C4-2B (cell line): ENCODE results near the gene SLC43A2.

ENCODE experiments used
- H3K27ac ChIP-seq: fragments of 450-650 bp; 2 replicates; pipeline ENCODE4 v1.5.1; 2017
- ZFX ChIP-seq: fragments of 450-650 bp; IDR thresholded peaks from 2 replicates; pipeline ENCODE4 v1.6.1; 2017
- TF ChIP-seq, protein P1 (sequence below): fragments of 450-650 bp; conservative IDR thresholded peaks from 2 replicates; pipeline ENCODE4 v1.5.1; 2017; ENCODE audit warnings: mild to moderate bottlenecking

SLC43A2 gene

GRCh38 chr17:1625581-1625980, 3.1 kb downstream of the SLC43A2 start:
- no peak overlapping the region for H3K27ac ChIP-seq
- TF ChIP-seq, protein P1, sequence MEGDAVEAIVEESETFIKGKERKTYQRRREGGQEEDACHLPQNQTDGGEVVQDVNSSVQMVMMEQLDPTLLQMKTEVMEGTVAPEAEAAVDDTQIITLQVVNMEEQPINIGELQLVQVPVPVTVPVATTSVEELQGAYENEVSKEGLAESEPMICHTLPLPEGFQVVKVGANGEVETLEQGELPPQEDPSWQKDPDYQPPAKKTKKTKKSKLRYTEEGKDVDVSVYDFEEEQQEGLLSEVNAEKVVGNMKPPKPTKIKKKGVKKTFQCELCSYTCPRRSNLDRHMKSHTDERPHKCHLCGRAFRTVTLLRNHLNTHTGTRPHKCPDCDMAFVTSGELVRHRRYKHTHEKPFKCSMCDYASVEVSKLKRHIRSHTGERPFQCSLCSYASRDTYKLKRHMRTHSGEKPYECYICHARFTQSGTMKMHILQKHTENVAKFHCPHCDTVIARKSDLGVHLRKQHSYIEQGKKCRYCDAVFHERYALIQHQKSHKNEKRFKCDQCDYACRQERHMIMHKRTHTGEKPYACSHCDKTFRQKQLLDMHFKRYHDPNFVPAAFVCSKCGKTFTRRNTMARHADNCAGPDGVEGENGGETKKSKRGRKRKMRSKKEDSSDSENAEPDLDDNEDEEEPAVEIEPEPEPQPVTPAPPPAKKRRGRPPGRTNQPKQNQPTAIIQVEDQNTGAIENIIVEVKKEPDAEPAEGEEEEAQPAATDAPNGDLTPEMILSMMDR: no peak
- no peak for TF ChIP-seq ZFX

- TF ChIP-seq ZFX: no peak
- TF ChIP-seq, protein P1: no peak
- no peak overlapping the region for H3K27ac ChIP-seq
These were observed 3.6 kb downstream of the SLC43A2 start for GRCh38 chr17:1625053-1625452.

DNA sequence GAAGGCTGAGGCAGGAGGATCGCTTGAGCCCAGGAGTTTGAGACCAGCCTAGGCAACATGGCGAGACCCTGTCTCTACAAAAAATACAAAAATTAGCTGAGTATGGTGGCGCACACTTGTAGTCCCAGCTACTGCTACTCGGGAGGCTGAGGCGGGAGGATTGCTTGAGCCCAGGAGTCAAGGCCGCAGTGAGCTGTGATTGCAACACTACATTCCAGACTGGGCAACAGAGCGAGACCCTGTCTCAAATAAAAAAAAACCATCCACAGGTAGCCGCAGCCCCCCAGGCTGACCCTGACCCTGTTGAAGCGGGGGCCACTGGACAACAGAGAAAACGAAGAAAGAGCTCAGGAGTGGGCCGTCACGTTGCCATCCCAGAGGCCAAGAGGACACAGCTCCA, 4.0 kb downstream of the SLC43A2 start:
- TF ChIP-seq, protein P1: no peak
- TF ChIP-seq ZFX: no peak
- H3K27ac ChIP-seq: no peak overlapping the region

GRCh38 chr17:1623057-1623630, 5.5 kb downstream of the SLC43A2 start:
- TF ChIP-seq, protein P1: no peak
- no peak for TF ChIP-seq ZFX
- H3K27ac ChIP-seq: no peak overlapping the region

GRCh38 chr17:1621273-1621954, 7.2 kb downstream of the SLC43A2 start:
- no peak overlapping the region for H3K27ac ChIP-seq
- TF ChIP-seq, protein P1: no peak
- no peak for TF ChIP-seq ZFX

DNA sequence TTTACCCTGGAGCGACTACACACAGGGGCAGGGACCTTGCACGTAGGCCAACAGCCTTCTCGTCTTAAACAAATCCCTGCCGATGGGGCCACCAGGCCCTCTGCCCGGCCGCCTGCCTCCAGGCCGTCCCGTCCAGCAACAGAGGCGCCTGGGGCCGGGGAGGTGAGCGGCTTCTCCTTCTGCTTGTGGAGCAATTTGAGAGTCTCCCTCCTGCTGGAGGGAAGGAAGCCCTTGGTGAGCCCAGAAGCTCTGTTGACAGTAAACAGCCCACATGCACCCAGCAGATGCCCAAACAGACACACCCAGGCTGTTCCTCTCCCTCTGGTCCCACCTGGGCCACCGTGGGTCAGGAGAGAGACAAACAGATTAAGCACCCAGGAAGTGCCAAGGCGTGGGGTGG, 8.1 kb downstream of the SLC43A2 start:
- TF ChIP-seq, protein P1: no peak
- TF ChIP-seq ZFX: no peak
- H3K27ac ChIP-seq: no peak overlapping the region

- H3K27ac ChIP-seq: no peak overlapping the region
- TF ChIP-seq, protein P1: no peak
- TF ChIP-seq ZFX: no peak
These were observed 10.9 kb downstream of the SLC43A2 start for GRCh38 chr17:1617620-1618174.
